Measurements from ENCODE around the gene PABPN1. TPM values are rescaled to one million over a fixed set of nuclear protein-coding genes. Genes with fewer than 3 reads are reported as not detected.

Gene PABPN1
- total RNA-seq, 2 donors from 2014 or later, result 131 to 158 TPM

GRCh38 chr14:23349156-23349845, 28.0 kb downstream of the PABPN1 start:
- DNase-seq (no peak), ATAC-seq (no peak)
- intact Hi-C loops (cut with DNase I, micrococcal nuclease), result no loop called here

- ATAC-seq (peak; percentile 22), DNase-seq (no peak)
- intact Hi-C loops (cut with DNase I, micrococcal nuclease), result no loop called here
Measured at GRCh38 chr14:23351681-23352505, 30.6 kb downstream of the PABPN1 start.

GRCh38 chr14:23352506-23353432, 31.5 kb downstream of the PABPN1 start, which contains the start of gene SLC22A17:
Gene SLC22A17, minus strand, starts transcription at chr14:23352887.
- ATAC-seq (peak; percentile 78), DNase-seq (peak; percentile 62 to 67)
- intact Hi-C loops (cut with DNase I, micrococcal nuclease), result no loop called here

- no peak for DNase-seq
- intact Hi-C loops (cut with DNase I, micrococcal nuclease), result no loop called here
- no peak for ATAC-seq
Measured at GRCh38 chr14:23353433-23353780, 32.1 kb downstream of the PABPN1 start.

- DNase-seq (no peak), ATAC-seq (no peak)
- intact Hi-C loops (cut with DNase I, micrococcal nuclease), result no loop called here
Measured at GRCh38 chr14:23354990-23355389, 33.7 kb downstream of the PABPN1 start.

- DNase-seq (no peak), ATAC-seq (no peak)
- intact Hi-C loops (cut with DNase I, micrococcal nuclease), result no loop called here
Measured at GRCh38 chr14:23355871-23356435, 34.7 kb downstream of the PABPN1 start.

GRCh38 chr14:23356662-23357061, 35.4 kb downstream of the PABPN1 start:
- ATAC-seq, result no peak
- intact Hi-C loops (cut with DNase I, micrococcal nuclease), result no loop called here
- DNase-seq, result no peak

- intact Hi-C loops (cut with DNase I, micrococcal nuclease), result no loop called here
- ATAC-seq (no peak), DNase-seq (no peak)
Measured at GRCh38 chr14:23357261-23357660, 36.0 kb downstream of the PABPN1 start.

- intact Hi-C loops (cut with DNase I, micrococcal nuclease), result no loop called here
- ATAC-seq, result no peak
- no peak for DNase-seq
Measured at GRCh38 chr14:23358042-23358441, 36.8 kb downstream of the PABPN1 start.

- ATAC-seq, result no peak
- intact Hi-C loops (cut with DNase I, micrococcal nuclease), result no loop called here
Measured at GRCh38 chr14:23358553-23359166, 37.4 kb downstream of the PABPN1 start.

GRCh38 chr14:23359167-23359626, 37.9 kb downstream of the PABPN1 start:
- ATAC-seq, result no peak
- intact Hi-C loops (cut with DNase I, micrococcal nuclease), result no loop called here

More at GRCh38 chr14:23358553-23359166, 37.4 kb downstream of the PABPN1 start:
- no peak for DNase-seq

GRCh38 chr14:23359722-23360447, 38.6 kb downstream of the PABPN1 start:
- DNase-seq, result no peak
- ATAC-seq, result no peak
- intact Hi-C loops (cut with DNase I, micrococcal nuclease), result no loop called here

More at GRCh38 chr14:23359167-23359626, 37.9 kb downstream of the PABPN1 start:
- no peak for DNase-seq

- DNase-seq (no peak), ATAC-seq (no peak)
- intact Hi-C loops (cut with DNase I, micrococcal nuclease), result no loop called here
Measured at GRCh38 chr14:23360496-23360895, 39.2 kb downstream of the PABPN1 start.

- no peak for DNase-seq
- intact Hi-C loops (cut with DNase I, micrococcal nuclease), result no loop called here
Measured at GRCh38 chr14:23361320-23361719, 40.1 kb downstream of the PABPN1 start.

GRCh38 chr14:23361763-23362162, 40.5 kb downstream of the PABPN1 start:
- intact Hi-C loops (cut with DNase I, micrococcal nuclease), result no loop called here
- DNase-seq (no peak), ATAC-seq (no peak)

More at GRCh38 chr14:23361320-23361719, 40.1 kb downstream of the PABPN1 start:
- no peak for ATAC-seq

GRCh38 chr14:23362200-23362599, 40.9 kb downstream of the PABPN1 start:
- ATAC-seq (no peak), DNase-seq (no peak)
- intact Hi-C loops (cut with DNase I, micrococcal nuclease), result no loop called here

- ATAC-seq (no peak), DNase-seq (no peak)
- intact Hi-C loops (cut with DNase I, micrococcal nuclease), result no loop called here
Measured at GRCh38 chr14:23364164-23365035, 43.1 kb downstream of the PABPN1 start.

Data from left colon (tissue), 2 donors.